NCI-H146 treated with DMSO at 0.1 percent for 48 hours (cell line): ENCODE data around the gene ATP2B1.

Source experiments
- DNase-seq: peaks from one replicate; lab custom pipeline; 2025; ENCODE audit not compliant: unreplicated experiment; lab: John Stamatoyannopoulos, UW

The ATP2B1 gene

DNA sequence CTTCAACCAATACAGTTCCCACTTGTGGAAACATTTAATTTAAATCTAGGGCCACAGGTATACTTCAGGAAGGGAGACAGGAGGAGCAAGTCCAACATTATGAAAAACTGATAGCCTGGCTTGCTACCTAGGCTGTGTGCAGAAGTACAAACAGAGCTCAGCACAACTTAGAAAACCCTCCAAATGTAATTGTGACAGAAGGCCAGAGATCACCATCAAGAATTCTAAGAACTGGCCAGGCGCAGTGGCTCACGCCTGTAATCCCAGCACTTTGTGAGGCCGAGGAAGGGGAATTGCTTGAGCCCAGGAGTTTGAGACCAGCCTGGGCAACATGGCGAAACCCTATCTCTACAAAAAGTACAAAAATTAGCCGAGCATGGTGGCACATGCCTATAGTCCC is 14.1 kb downstream of the ATP2B1 start:
- no peak for DNase-seq

GRCh38 chr12:89693639-89694202 is 14.9 kb downstream of the ATP2B1 start:
- no peak for DNase-seq

GRCh38 chr12:89692439-89692838 is 16.2 kb downstream of the ATP2B1 start:
- DNase-seq, result no peak

DNA sequence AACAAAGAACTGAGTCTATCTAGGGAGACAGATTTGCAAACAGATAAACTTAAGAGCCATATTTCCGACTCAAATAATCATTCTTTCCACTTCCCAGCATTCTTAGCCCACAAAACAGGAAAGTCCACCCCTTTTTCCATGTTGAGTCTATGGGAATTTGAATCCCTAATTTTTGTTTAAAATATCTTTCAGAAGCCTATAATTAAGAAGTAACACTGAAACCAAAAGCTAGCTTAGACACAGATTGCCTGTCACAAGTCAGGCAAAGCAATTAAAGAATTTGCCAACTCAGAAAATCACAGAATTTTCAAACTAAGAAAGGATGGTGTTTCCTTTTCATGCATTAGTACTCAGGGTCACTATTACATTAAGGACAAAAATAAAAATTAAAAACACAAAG is 17.0 kb downstream of the ATP2B1 start:
- DNase-seq, result no peak

GRCh38 chr12:89690925-89691324 is 17.7 kb downstream of the ATP2B1 start:
- DNase-seq, result no peak

- DNase-seq, result no peak
These were observed 19.3 kb downstream of the ATP2B1 start for GRCh38 chr12:89689306-89689705.

DNA sequence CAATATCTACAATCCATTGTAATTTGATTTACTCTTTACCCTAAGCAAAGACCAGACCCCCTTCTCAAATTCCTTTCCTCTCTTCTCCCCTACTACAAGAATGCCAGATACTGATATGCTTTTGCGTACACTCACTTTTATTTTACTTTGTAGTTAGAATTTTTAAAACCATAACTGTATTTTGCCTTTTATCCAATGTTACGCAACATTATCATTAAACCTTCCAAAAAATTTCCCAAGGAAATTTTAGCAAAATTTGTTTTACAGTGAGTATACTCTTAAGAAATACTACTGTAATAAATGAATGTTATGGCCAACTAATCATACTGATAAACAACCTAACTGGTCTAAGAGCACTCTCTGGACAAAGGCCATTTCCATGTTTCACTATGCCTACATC is 22.3 kb downstream of the ATP2B1 start:
- DNase-seq, result no peak

DNA sequence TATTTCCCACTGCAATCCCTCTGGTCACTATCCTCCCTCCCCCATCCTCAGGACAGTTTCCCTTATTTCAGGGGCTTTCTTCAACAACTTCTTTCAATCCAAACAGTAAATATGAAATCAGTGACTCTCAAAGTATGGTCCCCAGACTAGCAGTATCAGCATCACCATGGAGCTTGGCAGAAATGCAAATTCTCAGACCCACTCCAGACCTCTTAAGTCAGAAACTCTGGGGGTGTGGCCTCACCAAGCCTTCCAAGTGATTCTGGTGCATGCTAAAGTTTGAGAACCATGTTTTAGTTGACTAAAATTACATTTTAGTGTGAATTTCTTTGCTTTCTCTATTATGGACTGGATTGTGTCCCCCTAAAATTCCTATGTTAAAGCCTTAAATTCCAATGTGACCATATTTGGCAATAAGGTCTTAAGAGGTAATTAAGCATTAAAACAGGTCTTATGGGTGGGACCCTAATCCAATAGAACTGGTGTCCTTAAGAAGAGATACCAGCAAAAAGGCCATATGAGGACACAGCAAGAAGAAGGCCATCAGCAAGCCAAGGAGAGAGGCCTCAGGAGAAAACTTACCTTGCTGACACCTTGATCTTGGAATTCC is 23.2 kb downstream of the ATP2B1 start:
- no peak for DNase-seq

DNA sequence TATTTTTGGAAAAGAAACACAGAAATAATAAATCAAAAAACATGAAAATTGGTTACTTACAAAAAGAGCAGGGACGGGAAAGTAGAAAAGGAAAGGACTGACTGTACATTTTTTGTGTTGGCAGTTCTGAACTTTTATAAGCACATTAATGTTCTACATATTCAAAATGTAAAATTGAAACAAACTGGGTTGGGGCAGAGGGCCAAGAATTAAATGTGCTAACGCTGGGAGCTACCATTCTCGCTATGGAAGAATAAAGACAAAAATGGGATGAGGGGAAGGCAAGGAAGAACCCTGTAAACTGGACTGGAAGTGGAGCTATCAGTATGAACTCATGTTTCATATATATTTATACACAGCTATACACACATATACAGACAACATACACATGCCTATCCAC is 24.5 kb downstream of the ATP2B1 start:
- no peak for DNase-seq

DNA sequence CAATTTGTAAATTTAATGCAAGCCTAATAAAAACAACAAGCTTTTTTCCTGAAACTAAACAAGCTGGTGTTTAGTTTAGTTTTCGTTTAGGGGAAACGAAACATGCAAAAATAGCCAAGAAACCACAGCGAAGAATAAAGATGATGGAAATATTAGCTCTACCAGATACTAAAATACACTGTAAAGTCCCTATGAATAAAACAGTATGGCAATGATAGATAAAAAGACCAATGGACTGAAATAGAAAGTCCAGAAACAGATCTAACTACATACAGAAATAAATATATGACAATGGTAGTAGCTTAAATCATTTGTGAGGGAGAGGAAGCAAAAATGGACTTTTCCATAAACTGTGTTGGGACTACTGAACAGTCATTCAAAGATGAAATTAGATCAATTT is 26.4 kb downstream of the ATP2B1 start:
- DNase-seq, result no peak

DNA sequence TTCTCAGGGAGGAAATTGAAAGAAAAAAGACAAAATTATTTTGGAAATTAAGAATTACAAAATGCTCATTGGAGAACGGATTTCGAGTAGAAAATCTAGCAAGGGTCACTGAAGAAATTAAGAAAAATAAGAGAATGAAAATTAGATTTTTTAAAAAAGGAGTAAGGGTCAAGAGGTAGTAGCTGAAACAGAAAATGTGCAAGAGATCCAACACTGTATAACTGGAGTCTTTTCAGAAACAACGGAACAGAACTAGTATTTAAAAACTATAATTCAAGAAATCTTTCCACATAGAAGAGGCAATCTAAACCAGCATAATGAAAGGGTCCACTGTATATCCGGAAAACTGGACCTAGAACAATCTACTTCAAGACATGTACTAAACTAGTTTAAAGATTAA is 28.2 kb downstream of the ATP2B1 start:
- no peak for DNase-seq

DNA sequence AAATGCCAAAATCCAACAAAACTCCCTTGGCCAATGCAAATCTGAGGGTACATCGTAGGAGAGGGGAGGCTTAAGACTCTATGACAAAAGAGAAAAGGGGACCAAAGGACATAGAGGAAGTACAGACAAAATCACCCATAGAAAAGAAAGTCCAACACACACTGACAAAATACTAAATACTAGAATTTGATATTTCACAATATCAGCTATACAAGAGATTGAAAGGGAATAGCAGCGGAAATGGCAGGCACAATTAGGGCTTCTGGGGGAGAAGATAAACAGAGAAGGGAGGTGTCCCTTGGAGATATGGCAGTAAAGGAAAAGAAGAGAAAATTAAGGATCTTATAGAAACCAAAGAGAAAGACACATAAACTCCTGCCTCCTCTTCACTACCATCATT is 29.0 kb downstream of the ATP2B1 start:
- DNase-seq, result no peak

- no peak for DNase-seq
These were observed 30.4 kb downstream of the ATP2B1 start for GRCh38 chr12:89678225-89678624.

- no peak for DNase-seq
These were observed 31.7 kb downstream of the ATP2B1 start for GRCh38 chr12:89676930-89677329.

DNA sequence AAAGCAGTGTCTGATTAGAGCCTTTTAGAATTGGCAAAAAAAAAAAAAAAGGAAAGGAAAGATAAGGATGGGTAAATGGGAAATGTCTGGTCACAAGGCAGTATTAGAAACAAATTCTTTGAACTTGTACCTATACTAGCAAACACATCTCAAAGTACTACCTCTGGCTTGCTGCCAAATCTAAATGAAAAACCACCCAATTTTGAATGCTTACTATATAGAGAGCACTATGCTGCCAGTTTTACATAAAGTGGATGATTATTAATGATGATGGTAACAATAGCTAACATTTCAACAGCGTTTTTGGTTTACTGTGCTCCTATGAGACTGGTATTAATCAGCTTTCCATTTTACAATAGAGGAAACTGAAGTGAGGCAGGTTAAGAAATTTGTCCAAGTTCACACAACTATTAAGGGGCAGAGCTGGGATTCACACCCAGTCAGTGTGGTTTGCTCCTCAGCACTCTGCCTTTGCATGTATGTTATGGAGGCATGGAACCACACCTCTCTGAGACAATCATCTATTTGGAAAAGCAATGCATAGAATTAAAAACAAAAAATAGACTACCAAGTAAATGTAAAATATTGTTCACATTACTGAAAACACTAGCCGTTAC is 34.2 kb downstream of the ATP2B1 start:
- no peak for DNase-seq

GRCh38 chr12:89673603-89674002 is 35.0 kb downstream of the ATP2B1 start:
- no peak for DNase-seq

DNA sequence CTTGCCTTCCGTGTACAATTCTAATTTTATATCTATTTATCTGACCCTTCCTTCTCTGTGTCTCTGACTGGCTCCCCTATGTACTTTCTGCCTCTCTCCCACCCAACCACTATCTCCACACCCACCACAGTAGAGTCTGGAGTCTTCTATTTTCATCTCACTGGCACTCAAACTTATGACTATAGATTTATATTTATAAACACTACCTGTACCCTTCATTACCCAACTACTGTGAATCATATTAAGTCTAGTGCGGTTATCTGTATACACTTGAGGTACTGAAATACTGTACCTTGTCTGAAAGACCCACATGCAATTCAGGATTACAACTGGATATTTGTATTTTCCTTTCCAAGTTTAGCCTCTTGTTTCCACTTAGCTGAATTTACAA is 36.1 kb downstream of the ATP2B1 start:
- no peak for DNase-seq

DNA sequence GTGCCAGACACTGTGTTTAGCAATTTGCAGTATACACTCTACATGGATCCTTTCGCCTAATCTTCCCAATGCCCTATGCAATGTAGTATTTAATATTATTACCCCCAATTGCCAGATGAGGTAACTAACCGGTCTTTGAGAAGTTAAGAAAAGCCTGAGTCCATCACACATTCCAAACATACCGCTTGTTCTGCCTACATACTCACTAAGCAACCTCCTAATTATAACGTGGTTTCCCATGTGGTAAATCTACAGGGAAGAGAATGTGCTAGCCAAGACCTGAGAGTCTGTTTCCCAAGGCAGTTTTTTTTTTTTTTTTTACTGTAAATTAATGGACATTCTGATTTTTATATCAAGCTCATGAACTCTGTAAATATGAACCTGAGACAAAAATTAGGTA is 37.2 kb downstream of the ATP2B1 start:
- no peak for DNase-seq

DNA sequence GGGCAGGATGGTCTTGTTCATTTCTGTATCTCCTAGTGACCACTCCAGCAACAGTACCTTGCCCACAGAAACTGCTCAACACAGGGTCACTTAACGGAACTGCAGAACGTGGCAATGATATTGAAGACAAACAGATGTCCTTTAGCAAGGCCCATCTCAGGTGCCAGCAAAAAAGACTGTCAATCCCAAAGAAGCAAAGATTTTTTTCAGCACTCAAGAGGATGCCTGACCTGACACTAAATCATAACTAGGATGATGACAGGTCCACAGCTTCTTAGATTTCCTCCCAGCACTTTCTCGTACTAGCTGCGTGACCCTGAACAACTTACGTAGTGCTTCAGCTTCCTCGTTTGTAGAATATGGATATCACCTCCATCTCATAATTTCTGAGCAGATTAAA is 39.4 kb downstream of the ATP2B1 start:
- DNase-seq, result no peak

GRCh38 chr12:89665556-89665955 is 43.1 kb downstream of the ATP2B1 start:
- DNase-seq, result no peak

- no peak for DNase-seq
These were observed 44.2 kb downstream of the ATP2B1 start for GRCh38 chr12:89664441-89664840.

DNA sequence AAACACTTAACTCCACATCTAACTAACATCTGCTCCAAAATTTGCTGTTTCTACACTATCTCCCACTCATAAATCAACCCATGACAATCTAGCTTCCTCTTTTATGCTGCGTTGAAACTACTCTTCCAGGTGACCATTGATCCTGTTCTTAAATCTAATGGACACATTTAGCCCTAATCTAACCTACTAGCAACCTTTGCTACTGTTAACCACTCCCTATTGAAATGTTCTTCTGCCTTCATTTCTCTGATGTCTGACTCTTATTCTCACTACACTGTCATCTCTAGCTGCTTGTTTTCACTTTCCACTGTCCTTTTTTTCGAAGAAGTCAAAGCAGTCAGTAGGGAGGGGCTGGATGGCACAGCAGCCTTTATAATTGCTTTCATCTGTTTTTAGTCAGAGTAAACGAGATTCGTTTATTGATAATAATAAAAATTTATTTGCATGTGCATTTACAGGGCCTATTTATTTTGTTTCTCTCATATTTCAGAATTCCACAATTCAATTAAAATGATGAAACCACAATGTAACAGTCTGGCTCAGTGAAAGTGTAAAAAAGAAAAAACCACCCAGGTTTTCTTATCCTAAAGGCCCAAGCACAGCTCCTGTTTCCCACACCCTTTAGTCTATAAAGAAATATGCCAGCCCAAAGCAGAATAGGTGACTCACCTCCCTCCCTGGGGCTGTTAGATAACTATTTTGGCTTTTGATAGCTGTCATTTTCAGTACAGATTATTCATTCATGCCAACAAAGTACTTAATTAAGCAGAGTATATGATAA is 44.9 kb downstream of the ATP2B1 start:
- DNase-seq, result no peak
